CD4-positive, alpha-beta T cell treated with Interleukin-17A for 1 hour (primary cell): ENCODE measurements around the gene SNX18.

ENCODE experiments used
- DNase-seq: peaks from one replicate; pipeline ENCODE4 v3.0.0-alpha.2; 2020

The SNX18 gene

DNA sequence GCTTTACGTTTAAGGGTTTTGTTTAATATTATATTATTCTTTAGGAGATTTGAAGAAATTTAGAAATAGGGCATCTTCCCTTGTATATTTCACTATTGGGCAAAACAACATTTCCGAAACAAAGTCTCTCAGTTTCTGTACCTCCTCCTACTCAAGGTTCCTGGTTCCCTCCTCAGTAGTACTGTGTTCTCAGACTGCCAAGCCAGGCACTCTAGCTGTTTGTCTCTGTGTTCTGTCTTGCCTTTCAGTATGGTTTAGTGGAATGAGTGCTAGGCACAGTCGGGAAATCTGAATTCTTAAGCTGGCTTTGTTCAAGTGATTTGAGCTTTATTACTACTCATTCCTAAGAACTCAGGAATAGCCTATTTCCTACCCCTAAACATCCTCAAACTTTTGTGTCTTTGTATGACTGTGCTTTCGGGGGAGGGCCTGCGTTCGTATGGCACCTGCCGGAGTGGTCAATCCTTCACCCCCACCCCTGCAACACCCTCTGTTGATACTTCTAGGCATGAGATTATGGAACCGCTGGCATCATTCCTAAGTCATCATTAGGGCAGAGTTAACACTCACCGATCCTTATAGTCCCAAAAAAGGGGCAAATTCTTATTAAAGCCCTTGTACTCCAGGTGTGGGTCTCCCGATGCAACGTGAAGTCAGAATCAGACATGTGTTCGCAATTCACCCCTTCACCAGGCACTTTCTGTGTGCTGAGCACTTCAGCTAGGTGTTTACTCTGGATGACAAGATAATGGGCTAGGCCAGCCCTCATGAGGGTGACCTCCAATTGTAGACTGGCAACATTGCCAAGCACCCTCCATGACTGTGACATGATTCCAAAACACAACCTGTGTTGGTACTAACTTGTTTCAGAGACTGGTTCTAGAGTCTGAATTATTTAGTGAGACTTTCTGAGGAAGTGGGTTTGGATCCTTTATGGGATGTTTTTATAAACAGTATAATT is 24.5 kb downstream of the SNX18 start:
- no peak for DNase-seq

DNA sequence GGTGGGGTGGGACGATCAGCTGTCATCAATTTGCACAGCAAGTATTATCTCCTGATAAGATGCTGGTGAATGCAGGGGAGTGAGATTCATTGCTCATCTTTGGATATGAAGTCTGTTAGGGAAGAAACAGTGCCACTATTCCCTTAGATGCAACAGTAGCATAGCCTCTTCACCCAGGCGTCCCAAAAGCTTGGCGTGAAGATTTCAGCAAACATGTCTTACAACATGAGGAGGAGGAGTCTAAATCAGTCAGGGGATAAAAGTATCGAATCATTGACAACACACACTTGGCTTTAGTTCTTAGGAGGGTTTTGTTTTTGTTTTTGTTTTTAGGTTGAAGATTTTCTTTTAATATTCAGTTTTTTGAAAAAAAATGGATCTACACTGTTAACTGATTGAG is 26.5 kb downstream of the SNX18 start:
- DNase-seq: no peak

DNA sequence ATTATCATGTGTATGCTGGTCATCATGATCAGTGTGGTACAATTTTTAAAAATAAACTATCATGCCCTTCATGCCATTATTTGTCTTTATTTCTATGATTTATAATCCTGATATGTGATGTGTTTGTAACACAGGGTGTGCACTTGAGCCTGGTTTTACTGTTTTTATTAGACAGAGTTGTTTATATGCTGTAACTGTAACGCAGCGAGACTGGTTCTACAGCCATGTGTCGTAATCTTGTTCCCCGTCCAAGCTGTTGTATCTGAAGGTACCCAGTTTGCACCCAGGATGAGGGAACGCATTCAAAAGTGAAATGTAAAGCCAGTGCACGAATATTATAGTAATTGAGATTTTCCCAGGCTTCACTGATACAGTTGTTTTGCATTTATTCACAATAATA is 28.2 kb downstream of the SNX18 start:
- DNase-seq: no peak

DNA sequence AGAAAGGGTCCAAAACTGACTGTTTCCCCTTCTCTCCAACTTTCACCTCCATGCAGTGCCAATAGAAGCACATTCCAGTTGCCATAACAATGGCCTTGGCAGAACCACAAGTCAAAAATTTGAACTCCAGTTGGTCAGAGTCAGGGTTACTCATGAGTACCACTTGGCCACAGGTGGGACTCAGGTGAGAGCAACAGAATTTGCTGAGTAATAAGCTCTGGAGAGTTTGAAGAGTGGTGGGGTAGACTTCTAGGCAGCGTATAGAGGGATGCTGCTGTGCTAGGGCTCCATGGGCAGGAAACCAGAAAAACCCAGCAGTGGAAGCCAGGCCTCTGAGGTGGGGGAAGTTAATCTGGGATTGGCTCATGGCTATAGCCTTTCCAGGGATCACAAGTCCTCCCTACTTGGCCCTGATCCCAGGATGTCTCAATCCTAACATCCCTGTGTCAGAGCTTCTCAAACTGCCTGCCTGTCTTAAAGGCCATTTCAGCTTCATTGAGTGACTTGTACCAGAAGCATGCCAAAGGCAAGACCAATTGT is 30.2 kb downstream of the SNX18 start:
- DNase-seq: no peak

DNA sequence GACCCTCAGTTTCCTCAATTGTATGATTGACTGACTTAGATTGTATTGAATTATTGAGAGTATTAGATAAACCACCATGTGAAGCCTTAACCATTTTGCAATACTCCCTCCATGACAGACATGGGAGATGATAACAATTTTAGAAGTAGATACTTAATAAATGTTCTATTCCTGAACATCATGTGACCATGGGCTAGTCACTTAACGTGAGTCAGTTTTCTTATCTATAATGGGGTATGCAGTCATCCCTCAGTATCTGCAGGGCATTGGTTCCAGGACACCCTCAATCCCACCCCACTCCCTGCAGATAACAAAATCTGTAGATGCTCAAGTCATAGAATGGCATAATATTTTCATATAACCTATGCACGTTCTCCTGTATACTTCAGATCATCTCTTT is 31.0 kb downstream of the SNX18 start:
- DNase-seq: no peak

DNA sequence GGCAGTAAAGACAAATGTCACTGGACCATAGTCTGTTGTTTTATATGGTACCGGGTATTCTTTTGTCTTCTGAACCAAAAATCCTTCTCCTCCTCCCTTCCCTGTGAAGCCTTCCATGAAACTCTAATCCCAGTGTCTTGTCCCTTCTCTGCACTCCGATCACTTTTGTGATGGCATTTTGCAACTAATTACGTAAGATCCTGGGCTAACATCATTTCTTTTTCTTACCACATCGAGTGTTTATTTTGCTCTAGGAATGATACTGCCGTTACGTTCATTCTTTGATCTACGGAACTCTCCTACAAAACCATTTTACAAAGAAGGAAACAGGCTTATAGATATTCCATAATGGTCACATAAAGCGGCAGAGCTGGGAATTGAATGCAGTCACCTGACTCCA is 33.7 kb downstream of the SNX18 start:
- no peak for DNase-seq

DNA sequence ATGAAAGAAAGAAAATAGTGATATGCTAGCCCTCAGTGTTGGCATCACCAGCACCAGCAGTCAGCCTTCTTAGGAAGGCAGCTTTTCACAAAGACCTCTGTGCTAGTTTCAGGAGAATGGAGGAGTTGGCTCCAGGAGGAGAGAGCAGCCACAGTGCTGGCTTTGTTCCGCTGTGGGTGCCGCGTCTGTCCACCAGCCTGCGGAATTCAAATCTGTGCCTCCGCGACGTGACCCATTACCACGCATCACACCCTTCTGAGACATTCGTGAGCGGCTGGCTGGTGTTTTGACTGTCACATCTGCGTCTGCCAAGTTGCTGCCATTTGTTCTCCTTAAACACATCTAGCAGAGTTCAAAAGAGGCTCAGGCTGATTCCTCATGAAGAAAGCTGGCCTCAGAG is 34.4 kb downstream of the SNX18 start:
- DNase-seq: no peak

DNA sequence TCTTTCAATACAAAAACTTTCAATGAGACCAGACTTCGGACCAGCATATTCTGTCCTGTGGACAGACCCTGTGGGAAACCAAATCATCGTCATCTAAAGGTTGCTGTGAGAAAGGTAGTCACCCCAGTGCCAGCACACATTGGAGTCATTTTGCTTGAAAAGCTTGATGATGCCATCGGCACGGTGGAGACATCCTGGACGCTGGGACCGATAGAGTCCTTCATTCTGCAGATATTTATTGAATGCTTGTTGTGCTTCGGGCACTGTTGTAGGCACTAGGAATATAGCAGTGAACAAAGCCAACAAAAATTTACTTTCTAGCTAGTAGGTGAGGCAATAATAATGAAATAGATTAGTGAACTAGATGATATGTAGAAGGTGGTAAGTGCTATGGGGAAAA is 34.9 kb downstream of the SNX18 start:
- DNase-seq: no peak

DNA sequence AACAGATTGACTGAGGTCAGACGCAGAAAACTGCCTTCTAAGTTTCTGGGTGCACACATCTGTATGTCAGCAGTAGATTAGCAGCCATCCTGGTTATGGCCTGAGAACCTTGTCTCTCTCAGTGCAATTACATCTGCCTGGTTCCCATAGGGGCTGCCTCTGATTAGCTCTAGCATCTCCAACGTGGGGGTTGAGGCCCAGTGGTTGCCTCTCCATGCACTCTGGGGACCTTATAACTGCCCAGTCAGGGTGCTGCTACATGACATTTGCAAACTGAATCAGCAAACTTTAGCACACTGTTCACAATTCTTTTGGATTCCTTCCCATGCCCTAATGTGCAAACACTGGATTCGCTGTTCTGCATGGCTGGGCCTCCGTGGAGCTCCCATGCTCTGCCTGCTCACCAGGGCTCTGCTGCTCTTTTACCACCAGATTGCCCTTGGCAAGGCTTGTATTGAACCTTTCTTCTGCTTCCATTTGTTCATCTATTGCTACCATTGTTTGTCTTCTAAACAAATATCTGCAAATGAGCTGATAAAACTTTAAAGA is 36.2 kb downstream of the SNX18 start:
- DNase-seq: no peak

DNA sequence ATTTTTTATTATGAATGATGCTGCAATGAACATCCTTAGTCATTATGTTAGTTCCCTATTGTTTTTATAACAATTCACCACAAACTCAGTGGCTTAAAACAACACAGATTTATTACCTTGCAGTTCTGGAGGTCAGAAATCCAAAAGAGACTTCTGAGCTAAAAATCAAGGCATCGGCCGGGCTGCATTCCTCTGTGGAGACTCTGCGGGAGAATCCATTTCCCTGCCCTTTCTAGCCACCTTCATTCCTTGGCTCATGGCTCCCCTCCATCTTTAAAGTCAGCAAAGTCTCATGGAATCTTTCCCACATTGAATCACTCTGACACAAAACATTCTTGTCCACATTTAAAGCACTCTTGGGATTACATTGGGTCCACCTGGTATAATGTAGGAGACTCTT is 38.6 kb downstream of the SNX18 start:
- DNase-seq: no peak

DNA sequence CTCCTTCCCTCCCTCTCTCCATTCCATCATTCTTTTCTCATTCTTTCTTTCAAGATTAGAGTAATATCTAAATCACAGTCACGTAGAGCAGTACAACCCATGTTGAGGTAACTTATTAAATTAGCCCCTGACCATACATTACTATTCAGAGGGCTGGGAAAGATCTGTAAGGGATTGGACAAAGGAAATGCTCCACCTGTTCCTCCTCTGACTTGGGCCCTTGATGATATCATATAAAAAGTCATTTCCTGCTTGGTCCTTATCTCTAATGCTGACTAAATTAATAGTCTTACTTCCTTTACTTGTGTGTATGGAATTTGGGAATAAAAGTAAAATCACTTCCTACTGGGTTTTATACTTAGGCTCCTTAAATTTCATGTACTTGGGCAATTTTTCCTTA is 40.8 kb downstream of the SNX18 start:
- no peak for DNase-seq

DNA sequence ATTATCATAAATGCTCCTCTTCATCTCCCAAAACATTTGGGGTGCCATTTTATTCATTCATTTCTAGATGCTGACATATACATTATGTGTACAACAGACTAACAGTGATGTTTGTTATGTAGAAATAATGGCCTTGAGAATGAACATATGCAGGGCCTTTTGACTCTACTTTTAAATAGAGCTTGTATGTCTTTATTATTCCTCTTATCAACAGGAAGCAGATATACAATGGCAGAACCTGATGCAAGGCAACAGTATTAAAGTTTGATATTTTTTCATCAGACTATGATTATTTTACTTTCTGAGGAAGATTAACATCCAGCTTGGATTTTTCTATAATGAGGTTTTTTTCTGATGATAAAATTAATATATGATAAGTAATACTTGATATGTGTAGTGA is 44.1 kb downstream of the SNX18 start:
- DNase-seq: no peak

DNA sequence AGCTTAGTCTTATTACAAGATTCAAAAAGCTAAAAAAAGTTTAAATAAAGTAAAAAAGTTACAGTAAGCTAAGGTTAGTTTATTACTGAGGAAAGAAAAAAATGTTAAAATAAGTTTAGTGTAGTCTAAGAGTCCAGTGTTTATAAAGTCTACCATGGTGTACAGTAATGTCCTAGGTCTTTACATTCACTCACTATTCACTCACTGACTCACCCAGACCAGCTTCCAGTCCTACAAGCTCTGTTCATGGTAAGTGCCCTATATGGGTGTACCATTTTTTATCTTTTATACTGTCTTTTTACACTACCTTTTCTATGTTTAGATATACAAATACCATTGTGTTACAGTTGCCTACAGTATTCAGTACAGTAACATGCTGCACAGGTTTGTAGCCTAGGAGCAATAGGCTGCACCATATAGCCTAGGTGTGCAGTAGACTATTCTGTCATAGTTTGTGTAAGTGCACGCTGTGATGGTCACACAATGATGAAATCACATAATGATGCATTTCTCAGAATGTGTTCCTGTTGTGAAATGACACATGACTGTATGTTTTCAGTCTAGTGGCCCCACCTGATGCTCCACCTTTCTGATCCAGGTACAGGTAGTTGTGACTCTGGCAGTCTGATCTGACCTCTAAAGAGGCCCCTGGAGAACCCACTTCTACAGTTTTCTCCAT is 45.7 kb downstream of the SNX18 start:
- no peak for DNase-seq

DNA sequence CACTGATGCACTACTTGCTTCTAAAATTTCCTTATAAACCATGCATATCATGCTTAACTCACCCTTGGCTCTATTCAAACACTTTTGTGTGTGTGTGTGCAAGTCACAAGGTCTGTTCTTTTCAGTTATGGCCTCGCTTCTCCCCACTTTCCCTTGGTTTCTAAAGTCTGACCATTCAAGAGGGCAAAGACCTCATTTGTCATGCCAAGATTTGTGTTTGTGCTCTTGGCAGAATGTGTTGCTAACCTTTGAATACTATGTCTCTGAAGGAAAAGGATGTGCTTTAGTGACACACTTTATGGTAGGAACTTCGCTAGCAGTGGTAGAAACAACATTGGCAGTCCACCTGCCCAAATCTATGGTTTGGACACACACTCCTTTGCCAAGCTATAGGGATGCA is 50.4 kb downstream of the SNX18 start:
- DNase-seq: no peak

DNA sequence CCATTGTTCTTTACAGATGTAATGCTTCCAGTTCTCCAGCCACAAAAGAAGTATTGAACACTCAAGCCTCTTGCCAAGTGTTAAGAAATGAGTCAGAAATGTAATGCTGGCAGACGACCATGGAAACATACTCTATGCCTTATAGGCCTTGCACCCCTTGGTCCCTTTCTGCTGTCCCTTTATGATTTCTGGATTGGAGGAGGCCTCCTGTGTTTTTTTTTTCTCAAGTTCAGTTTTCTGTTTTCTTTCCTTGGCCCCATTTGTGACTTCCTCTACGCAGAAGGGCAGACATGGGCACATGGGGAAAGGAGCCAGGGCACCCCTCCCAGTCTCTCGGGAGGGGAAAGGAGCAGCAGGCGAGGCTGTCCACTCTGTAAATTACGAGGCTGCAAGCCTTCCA is 53.4 kb downstream of the SNX18 start:
- DNase-seq: no peak

DNA sequence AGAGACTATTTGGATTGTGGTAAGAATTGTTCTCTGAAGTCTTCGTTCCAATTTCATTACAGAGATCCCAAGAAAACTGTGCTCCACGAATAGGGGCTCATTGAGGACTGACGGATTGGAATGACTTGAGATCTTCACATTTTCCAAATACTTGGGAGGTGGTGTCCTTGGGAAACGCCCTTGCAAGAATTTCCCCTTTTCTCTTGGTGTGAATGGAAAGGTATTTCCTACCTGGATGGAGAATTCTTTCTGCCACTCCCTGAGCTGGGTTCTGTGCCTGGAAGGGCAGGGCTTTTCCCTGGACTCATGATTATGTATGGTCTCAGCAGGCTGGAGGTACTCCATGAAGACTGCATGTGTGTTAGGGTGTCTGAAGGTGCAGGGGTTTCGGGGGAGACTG is 53.9 kb downstream of the SNX18 start:
- DNase-seq: no peak

DNA sequence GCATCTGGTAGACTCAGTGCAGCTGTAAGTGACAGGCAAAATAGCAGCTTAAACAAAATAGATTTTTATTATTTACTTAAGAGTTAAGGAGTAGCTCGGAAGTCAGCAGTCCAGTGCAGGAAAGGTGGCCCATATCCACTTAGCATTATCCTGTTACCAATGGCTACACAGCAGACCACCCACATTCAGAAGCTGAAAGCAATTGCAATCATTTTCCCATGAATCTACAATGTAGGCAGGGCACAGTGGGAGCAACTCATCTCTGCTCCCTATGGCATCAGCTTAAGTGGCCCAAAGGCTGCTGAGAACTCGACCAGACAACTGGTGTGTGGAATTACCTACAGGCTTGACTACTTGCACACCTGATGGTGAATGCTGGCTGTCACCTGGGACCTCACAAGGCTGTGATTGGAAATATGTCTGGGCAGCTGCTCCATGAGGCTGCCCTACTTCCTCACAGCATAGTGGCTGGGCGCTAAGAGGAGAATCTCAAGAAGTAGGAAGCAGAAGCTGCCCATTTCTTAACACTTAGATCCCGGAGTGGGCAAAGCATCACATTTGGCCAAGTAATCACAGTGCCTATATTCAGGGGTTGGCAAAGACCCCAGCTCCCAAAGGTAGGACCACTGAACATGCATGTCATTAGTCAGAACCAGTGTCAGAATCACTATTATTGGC is 56.4 kb downstream of the SNX18 start:
- DNase-seq: no peak

DNA sequence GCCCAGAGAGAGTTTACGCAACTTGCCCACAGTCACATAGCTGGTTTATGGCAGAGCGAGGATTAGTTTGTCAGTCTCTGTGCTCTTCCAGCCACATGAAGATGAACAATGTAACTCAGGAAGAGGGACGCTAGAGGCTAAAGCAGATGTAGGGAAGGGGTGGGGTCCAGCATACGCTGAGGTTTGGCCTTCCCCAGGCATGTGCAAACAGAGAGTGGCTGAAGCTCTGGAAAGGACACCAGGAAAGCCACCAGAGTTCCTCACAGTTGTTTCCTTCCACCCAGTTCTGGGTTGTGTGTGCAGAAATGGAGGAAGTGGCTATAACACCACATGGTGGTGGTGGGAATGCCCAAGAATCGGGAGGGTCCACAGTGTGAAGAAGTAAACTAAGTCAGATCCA is 60.0 kb downstream of the SNX18 start:
- no peak for DNase-seq

DNA sequence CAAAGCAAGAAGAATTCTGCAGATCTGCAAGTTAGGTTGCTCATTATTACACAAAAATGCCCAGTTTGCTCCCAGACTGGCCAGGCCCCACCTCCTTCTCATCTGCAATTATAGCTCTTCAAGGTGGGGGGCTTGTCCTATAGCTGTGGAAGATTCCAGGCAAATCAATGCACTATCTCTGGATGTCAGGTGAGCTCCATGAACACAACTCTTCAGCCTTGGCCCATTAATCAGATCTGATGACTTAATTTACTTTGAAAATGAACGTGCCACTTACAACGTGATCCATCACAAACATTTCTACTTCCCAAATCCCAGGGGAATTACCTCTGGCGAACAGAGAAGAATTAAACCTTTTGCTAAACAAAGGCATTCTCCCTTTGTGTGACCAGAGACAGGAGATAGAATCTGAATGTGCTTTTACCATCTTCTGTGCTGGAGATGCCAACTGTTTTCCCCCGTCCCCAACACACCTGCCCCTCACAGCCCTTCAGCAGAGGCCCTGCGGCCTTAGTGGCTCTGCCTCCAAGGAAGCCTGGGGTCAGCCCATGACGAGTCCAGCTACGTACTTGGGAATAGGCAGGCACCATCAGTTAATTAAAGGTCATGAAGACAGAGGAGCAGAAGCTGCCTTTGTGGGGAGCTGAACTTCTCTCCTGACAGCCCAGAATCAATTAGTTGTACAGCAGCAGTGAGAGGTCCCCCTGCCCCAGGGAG is 60.5 kb downstream of the SNX18 start:
- DNase-seq: no peak

DNA sequence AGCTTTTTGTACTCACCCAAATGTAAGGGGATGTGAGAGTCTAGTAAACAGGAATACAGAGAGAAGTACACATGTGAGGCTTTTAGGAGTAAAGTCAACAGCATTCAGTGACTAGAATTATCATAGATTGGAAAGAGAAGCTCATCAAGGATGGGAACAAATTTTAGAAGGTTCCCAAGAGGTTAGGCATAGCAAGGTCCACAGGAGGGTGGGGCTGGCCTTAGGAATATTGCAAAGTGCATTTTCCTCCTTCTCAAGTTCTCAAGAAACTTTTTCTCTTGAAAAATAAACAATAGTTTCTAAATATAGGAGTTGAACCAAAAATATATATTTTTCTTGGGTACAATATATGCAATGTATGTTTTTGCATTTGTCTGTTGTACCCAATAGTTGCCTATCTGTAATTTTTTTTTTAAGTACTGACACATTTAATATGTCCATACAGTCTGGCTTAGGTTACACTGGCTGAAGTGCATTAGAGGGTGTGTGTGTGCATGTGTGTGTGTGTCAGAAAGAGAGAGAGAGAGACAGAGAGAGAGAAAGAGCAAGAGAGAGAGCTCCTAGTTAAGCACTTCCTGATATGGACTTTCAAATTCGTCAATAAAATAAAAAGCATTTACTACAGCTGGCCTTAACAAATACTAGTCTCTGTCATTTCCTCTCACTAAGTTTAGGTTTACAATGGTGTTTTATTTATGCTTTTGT is 62.2 kb downstream of the SNX18 start:
- no peak for DNase-seq

DNA sequence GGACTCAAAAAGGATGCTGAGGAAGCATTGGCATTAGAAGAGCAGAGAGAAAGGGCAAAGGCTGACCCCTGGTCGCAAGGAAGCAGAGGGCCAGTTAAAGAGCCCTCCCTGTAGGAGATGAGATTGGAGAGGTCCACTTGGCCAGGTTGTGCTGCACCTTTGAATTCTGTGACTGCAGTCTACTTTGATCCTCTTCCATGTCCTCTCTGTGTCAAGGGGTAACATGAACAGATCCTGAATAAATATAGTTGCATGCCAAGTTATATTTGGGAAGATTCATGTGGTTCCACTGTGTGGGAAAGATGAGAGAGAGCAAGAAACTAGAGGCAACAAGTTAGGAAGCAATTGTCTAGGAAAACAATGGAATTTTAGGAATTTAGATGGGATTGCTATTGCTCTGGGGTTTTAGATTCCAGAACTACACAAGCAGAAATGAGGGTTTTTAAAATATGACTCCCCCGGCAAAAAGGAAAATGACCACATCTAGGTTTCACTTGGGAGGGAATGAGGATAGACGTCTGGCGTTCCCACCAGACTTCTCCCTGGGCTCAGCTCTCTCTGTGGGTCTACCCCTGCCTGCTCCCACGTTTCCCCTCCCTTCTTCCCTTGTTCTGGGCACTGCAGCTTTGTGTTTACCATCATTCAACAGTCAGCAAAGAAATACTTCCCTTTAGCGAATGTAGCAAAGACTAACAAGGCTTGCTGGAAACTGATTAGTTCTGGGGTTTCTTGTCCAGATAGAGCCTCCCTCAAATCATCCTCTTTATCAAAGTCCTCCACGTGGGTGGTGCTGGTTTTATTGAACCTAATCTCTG is 63.6 kb downstream of the SNX18 start:
- DNase-seq: no peak
